T47D (cell line): ENCODE results near the gene PPFIBP2.

Experiments used
- DNase-seq, 2 experiments: peaks; one replicate each; pipeline versions ENCODE4 v3.0.0 to v3.0.0-alpha.2; 2011 to 2012; ENCODE audit warnings: low read depth in 1 of 2, low spot score in 1 of 2
- JUND ChIP-seq: IDR thresholded peaks from 2 replicates; pipeline ENCODE4 v1.6.1; 2012; ENCODE audit warnings: low read depth
- in situ Hi-C: cut with HindIII; loops from 2 replicates; pipeline ENCODE4 v1.10.0; 2016; ENCODE audit warnings: low sequenced_read_pairs, low pct_unique_long_range_greater_than_20kb

PPFIBP2 gene

GRCh38 chr11:7522121-7522520 is 8.3 kb downstream of the PPFIBP2 start:
- TF ChIP-seq JUND, result no peak
- no peak for DNase-seq
- in situ Hi-C loops, result no loop called here

- TF ChIP-seq JUND, result no peak
- no peak for DNase-seq
- in situ Hi-C loops, result no loop called here
Observed at GRCh38 chr11:7522546-7522945, 8.7 kb downstream of the PPFIBP2 start.

GRCh38 chr11:7523416-7524210 is 9.8 kb downstream of the PPFIBP2 start:
- no peak for TF ChIP-seq JUND
- DNase-seq, result no peak
- in situ Hi-C loops, result no loop called here

- in situ Hi-C loops, result no loop called here
- no peak for DNase-seq
- no peak for TF ChIP-seq JUND
Observed at GRCh38 chr11:7524462-7525235, 10.8 kb downstream of the PPFIBP2 start.

- no peak for TF ChIP-seq JUND
- in situ Hi-C loops, result no loop called here
- DNase-seq, result no peak
Observed at GRCh38 chr11:7525424-7525823, 11.6 kb downstream of the PPFIBP2 start.

GRCh38 chr11:7527029-7527428 is 13.2 kb downstream of the PPFIBP2 start:
- no peak for TF ChIP-seq JUND
- no peak for DNase-seq
- in situ Hi-C loops, result no loop called here

GRCh38 chr11:7528514-7529049 is 14.8 kb downstream of the PPFIBP2 start:
- in situ Hi-C loops, result no loop called here
- no peak for TF ChIP-seq JUND
- no peak for DNase-seq

GRCh38 chr11:7530013-7530640 is 16.3 kb downstream of the PPFIBP2 start:
- no peak for TF ChIP-seq JUND
- in situ Hi-C loops, result no loop called here
- no peak for DNase-seq

GRCh38 chr11:7531011-7531410 is 17.2 kb downstream of the PPFIBP2 start:
- TF ChIP-seq JUND, result no peak
- in situ Hi-C loops, result no loop called here
- no peak for DNase-seq

GRCh38 chr11:7532405-7533145 is 18.8 kb downstream of the PPFIBP2 start:
- in situ Hi-C loops, result no loop called here
- DNase-seq, result no peak
- TF ChIP-seq JUND, result no peak

GRCh38 chr11:7533199-7534041 is 19.6 kb downstream of the PPFIBP2 start:
- no peak for DNase-seq
- no peak for TF ChIP-seq JUND
- in situ Hi-C loops, result no loop called here
